Keratinocyte (primary cell): Measurements from ENCODE around the gene SDE2.

Source experiments
- CTCF ChIP-seq, 3 experiments: IDR thresholded peaks in 1 of 3; conservative IDR thresholded peaks in 1 of 3; optimal IDR thresholded peaks in 1 of 3; 2 replicates in 2 of 3; 3 replicates in 1 of 3; pipeline versions ENCODE3 to v1.5.1; 2011; ENCODE audit warnings: low read length in 3 of 3, mild to moderate bottlenecking in 3 of 3, moderate library complexity in 2 of 3, control low read depth in 1 of 3, inconsistent platforms in 1 of 3; ENCODE audit not compliant: insufficient read depth in 2 of 3; ENCODE audit errors: extremely low read depth in 1 of 3
- EZH2 ChIP-seq: IDR thresholded peaks from one replicate; pipeline ENCODE4 v1.6.1; 2012; ENCODE audit warnings: inconsistent platforms, mild to moderate bottlenecking, low read length, moderate library complexity

- TF ChIP-seq CTCF (optimal IDR thresholded peaks at IDR 0.05 in 1 of 3, IDR thresholded peaks at IDR 0.05 in 1 of 3, conservative IDR thresholded peaks at IDR 0.05 in 1 of 3; ENCODE audit: extremely low read depth in 1 of 3, insufficient read depth in 2 of 3, low read length in 3 of 3) (no peak), EZH2 (no peak)
Observed at GRCh38 chr1:225999912-226000337, 782 bp upstream of the SDE2 start.
